HepG2 (cell line): Measurements from ENCODE around the gene NME9. TPM values are rescaled to one million over a fixed set of nuclear protein-coding genes. Genes with fewer than 3 reads are reported as not detected.
A peak's percentile ranks its signal among the peaks of the same experiment; 100 is the strongest.

Experiments used
- KDM1A ChIP-seq: IDR thresholded peaks from 2 replicates; pipeline ENCODE4 v1.6.1; 2016; ENCODE audit warnings: missing compliant biosample characterization
- MLLT10 ChIP-seq: sonication (generic); formaldehyde crosslinking; IDR thresholded peaks from 2 replicates; pipeline ENCODE4 v1.4.0; 2020; ENCODE audit warnings: missing genetic modification reagents
- NR2F2 ChIP-seq: IDR thresholded peaks from 2 replicates; pipeline ENCODE4 v1.6.1; 2012; ENCODE audit warnings: low read depth, inconsistent platforms, borderline replicate concordance
- NR2F6 ChIP-seq, 2 experiments: IDR thresholded peaks; 2 replicates each; pipeline ENCODE4 v1.6.1; 2016; ENCODE audit warnings: antibody characterized with exemption in 1 of 2, mild to moderate bottlenecking in 1 of 2
- PAX8 ChIP-seq: sonication (generic); formaldehyde crosslinking; IDR thresholded peaks from 2 replicates; pipeline ENCODE4 v1.8.0; 2022; ENCODE audit warnings: mild to moderate bottlenecking, missing genetic modification reagents, borderline replicate concordance
- TBL1XR1 ChIP-seq: fragments of 150-350 bp; IDR thresholded peaks from 2 replicates; pipeline ENCODE4 v1.6.1; 2014; ENCODE audit warnings: borderline replicate concordance, low read length; ENCODE audit not compliant: partially characterized antibody
- ZNF343 ChIP-seq: sonication (generic); formaldehyde crosslinking; IDR thresholded peaks from 2 replicates; pipeline ENCODE4 v1.4.0; 2020; ENCODE audit warnings: mild to moderate bottlenecking, missing genetic modification reagents
- ZNF614 ChIP-seq: IDR thresholded peaks from 2 replicates; pipeline ENCODE4 v1.6.1; 2018; ENCODE audit warnings: missing biosample characterization, missing genetic modification reagents, inconsistent platforms, borderline replicate concordance
- ZNF703 ChIP-seq: sonication (generic); formaldehyde crosslinking; IDR thresholded peaks from 2 replicates; pipeline ENCODE4 v1.5.1; 2020; ENCODE audit warnings: missing genetic modification reagents, mild to moderate bottlenecking, moderate library complexity, borderline replicate concordance
- ZNF776 ChIP-seq: sonication (generic); formaldehyde crosslinking; IDR thresholded peaks from 2 replicates; pipeline ENCODE4 v1.4.0; 2020; ENCODE audit warnings: mild to moderate bottlenecking, missing genetic modification reagents
- polyA plus RNA-seq, 8 experiments: library from polyadenylated mRNA; depleted of rRNA in 3 of 8; stranded (reverse) in 7 of 8; unstranded in 1 of 8; fragments of >200 nt; fragmentation: Illumina TruSeq in 4 of 8; extraction: Trizol in 4 of 8; gene quantifications; 2 replicates each; pipeline versions ENCODE4 v1.2.1 to v1.2.3, GENCODE V29; 2011 to 2016; ENCODE audit warnings: low read depth in 4 of 8, missing spikeins in 1 of 8, mixed read lengths in 1 of 8; ENCODE audit not compliant: insufficient read depth in 1 of 8
- total RNA-seq, 5 experiments: library from RNA; depleted of rRNA; stranded (reverse); fragments of >200 nt; fragmentation: Illumina TruSeq; extraction: Trizol; gene quantifications; 2 replicates each; pipeline ENCODE4 v1.2.3, GENCODE V29; 2016; ENCODE audit warnings: low read depth in 1 of 5
- TF ChIP-seq, protein P1 (sequence below): sonication (generic); formaldehyde crosslinking; IDR thresholded peaks from 2 replicates; pipeline ENCODE4 v1.5.0; 2020; ENCODE audit warnings: mild to moderate bottlenecking, missing genetic modification reagents, borderline replicate concordance
- TF ChIP-seq, protein P2 (sequence below): sonication (generic); formaldehyde crosslinking; IDR thresholded peaks from 2 replicates; pipeline ENCODE4 v1.4.0; 2020; ENCODE audit warnings: missing genetic modification reagents
- TF ChIP-seq, protein P3 (sequence below): sonication (generic); formaldehyde crosslinking; IDR thresholded peaks from 2 replicates; pipeline ENCODE4 v1.5.1; 2020; ENCODE audit warnings: mild to moderate bottlenecking, moderate library complexity, missing genetic modification reagents
- TF ChIP-seq, protein P4 (sequence below): sonication (generic); formaldehyde crosslinking; IDR thresholded peaks from 2 replicates; pipeline ENCODE4 v1.4.0; 2020; ENCODE audit warnings: missing genetic modification reagents, low read depth, mild to moderate bottlenecking, borderline replicate concordance
- TF ChIP-seq, protein P5 (sequence below): sonication (generic); formaldehyde crosslinking; IDR thresholded peaks from 2 replicates; pipeline ENCODE4 v1.8.0; 2022; ENCODE audit warnings: low read depth, missing genetic modification reagents
- TF ChIP-seq, protein P6 (sequence below): sonication (generic); formaldehyde crosslinking; IDR thresholded peaks from 2 replicates; pipeline ENCODE4 v1.8.1; 2023; ENCODE audit warnings: mild to moderate bottlenecking, inconsistent platforms, moderate library complexity, missing genetic modification reagents, borderline replicate concordance

Gene NME9
- total and polyA plus RNA-seq, 2 of the 13 experiments (the other 11 are each of a cell fraction or from before 2014, with no cell fraction given), result not detected

DNA sequence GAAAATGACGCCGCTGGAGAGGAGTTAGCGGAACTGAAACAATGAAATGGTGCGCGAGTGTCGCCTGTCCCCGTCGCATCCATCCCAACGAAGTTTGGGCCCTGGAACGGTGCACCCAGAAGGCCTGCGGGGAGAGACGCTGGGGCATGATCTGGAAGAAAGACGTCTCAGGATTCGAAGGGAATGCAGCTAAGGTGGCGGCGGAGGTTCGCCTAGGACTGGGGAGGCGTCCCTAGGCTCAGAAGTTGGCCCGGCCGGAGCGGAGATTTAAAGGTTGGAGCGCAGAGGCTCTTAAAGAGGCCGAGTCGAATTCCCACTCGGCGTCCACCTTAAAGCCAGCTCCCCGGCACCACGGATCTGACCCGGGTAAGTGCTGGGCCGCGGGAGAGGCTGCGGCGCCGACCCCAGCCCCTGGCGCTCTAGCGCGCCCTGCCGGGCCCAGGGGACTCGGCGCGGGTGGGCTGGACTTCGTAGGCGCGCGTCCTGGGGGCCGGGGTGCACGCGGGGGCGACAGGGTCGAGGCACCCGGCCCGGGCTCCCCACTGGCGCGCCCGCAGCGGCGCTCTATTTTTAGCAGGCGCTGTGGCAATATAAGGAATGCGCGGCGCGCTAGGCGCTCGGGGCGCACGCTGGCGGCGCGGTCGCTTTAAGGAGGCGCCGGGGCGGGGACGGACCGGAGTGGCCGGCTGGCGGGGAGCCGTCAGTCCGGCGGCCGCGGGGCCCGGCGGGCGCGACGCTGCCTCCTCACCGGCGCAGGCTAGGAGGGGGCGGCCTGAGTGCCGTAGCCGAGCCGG, 18.5 kb upstream of the NME9 start, which contains the start of gene MRAS (continued):
- TF ChIP-seq, protein P1, sequence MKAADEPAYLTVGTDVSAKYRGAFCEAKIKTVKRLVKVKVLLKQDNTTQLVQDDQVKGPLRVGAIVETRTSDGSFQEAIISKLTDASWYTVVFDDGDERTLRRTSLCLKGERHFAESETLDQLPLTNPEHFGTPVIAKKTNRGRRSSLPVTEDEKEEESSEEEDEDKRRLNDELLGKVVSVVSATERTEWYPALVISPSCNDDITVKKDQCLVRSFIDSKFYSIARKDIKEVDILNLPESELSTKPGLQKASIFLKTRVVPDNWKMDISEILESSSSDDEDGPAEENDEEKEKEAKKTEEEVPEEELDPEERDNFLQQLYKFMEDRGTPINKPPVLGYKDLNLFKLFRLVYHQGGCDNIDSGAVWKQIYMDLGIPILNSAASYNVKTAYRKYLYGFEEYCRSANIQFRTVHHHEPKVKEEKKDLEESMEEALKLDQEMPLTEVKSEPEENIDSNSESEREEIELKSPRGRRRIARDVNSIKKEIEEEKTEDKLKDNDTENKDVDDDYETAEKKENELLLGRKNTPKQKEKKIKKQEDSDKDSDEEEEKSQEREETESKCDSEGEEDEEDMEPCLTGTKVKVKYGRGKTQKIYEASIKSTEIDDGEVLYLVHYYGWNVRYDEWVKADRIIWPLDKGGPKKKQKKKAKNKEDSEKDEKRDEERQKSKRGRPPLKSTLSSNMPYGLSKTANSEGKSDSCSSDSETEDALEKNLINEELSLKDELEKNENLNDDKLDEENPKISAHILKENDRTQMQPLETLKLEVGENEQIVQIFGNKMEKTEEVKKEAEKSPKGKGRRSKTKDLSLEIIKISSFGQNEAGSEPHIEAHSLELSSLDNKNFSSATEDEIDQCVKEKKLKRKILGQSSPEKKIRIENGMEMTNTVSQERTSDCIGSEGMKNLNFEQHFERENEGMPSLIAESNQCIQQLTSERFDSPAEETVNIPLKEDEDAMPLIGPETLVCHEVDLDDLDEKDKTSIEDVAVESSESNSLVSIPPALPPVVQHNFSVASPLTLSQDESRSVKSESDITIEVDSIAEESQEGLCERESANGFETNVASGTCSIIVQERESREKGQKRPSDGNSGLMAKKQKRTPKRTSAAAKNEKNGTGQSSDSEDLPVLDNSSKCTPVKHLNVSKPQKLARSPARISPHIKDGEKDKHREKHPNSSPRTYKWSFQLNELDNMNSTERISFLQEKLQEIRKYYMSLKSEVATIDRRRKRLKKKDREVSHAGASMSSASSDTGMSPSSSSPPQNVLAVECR (CRISPR knock-in tag), result 0 out of 2 replicates have a peak, but pooled peaks have one; percentile 62
- no peak for TF ChIP-seq ZNF776 (CRISPR knock-in tag)
- no peak for TF ChIP-seq TBL1XR1
- TF ChIP-seq, protein P2, sequence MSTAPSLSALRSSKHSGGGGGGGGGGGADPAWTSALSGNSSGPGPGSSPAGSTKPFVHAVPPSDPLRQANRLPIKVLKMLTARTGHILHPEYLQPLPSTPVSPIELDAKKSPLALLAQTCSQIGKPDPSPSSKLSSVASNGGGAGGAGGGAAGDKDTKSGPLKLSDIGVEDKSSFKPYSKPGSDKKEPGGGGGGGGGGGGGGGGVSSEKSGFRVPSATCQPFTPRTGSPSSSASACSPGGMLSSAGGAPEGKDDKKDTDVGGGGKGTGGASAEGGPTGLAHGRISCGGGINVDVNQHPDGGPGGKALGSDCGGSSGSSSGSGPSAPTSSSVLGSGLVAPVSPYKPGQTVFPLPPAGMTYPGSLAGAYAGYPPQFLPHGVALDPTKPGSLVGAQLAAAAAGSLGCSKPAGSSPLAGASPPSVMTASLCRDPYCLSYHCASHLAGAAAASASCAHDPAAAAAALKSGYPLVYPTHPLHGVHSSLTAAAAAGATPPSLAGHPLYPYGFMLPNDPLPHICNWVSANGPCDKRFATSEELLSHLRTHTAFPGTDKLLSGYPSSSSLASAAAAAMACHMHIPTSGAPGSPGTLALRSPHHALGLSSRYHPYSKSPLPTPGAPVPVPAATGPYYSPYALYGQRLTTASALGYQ, result no peak
- TF ChIP-seq, protein P3, sequence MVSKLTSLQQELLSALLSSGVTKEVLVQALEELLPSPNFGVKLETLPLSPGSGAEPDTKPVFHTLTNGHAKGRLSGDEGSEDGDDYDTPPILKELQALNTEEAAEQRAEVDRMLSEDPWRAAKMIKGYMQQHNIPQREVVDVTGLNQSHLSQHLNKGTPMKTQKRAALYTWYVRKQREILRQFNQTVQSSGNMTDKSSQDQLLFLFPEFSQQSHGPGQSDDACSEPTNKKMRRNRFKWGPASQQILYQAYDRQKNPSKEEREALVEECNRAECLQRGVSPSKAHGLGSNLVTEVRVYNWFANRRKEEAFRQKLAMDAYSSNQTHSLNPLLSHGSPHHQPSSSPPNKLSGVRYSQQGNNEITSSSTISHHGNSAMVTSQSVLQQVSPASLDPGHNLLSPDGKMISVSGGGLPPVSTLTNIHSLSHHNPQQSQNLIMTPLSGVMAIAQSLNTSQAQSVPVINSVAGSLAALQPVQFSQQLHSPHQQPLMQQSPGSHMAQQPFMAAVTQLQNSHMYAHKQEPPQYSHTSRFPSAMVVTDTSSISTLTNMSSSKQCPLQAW (CRISPR knock-in tag), result no peak
- TF ChIP-seq, protein P4, sequence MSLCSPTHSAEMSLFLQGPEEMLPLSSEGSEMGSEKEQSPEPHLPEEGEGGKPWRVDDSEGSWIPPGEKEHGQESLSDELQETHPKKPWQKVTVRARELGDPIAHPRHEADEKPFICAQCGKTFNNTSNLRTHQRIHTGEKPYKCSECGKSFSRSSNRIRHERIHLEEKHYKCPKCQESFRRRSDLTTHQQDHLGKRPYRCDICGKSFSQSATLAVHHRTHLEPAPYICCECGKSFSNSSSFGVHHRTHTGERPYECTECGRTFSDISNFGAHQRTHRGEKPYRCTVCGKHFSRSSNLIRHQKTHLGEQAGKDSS, result no peak
- TF ChIP-seq, protein P5, sequence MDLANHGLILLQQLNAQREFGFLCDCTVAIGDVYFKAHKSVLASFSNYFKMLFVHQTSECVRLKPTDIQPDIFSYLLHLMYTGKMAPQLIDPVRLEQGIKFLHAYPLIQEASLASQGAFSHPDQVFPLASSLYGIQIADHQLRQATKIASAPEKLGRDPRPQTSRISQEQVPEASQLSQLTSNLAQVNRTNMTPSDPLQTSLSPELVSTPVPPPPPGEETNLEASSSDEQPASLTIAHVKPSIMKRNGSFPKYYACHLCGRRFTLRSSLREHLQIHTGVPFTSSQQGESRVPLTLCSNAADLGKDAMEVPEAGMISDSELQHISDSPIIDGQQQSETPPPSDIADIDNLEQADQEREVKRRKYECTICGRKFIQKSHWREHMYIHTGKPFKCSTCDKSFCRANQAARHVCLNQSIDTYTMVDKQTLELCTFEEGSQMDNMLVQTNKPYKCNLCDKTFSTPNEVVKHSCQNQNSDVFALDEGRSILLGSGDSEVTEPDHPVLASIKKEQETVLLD (CRISPR knock-in tag), result no peak
- no peak for TF ChIP-seq KDM1A (CRISPR knock-in tag)
- TF ChIP-seq NR2F2, result no peak
- no peak for TF ChIP-seq ZNF614 (CRISPR knock-in tag)
- TF ChIP-seq MLLT10 (CRISPR knock-in tag), result no peak
- no peak for TF ChIP-seq ZNF343 (CRISPR knock-in tag)
- TF ChIP-seq NR2F6 (IDR thresholded peaks at IDR 0.05), result no peak
- no peak for TF ChIP-seq NR2F6 (CRISPR knock-in tag; IDR thresholded peaks at IDR 0.05)
- TF ChIP-seq, protein P6, sequence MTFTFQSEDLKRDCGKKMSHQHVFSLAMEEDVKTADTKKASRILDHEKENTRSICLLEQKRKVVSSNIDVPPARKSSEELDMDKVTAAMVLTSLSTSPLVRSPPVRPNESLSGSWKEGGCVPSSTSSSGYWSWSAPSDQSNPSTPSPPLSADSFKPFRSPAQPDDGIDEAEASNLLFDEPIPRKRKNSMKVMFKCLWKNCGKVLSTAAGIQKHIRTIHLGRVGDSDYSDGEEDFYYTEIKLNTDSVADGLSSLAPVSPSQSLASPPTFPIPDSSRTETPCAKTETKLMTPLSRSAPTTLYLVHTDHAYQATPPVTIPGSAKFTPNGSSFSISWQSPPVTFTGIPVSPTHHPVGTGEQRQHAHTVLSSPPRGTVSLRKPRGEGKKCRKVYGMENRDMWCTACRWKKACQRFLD, result no peak
- TF ChIP-seq PAX8 (CRISPR knock-in tag), result no peak
- no peak for TF ChIP-seq ZNF703
